Lung (tissue), 16 donors: ENCODE results near the gene SMIM11. TPM values are rescaled to one million over a fixed set of nuclear protein-coding genes. Genes with fewer than 3 reads are reported as not detected.
"Not testable (repeated sequence)": the region's sequence is repeated elsewhere in the genome, so short reads cannot be mapped to it uniquely, and the experiment has no call there.

Experiments
- ATAC-seq: fragments of 200-7000 bp; cut with Tn5 transposase; one replicate; pipeline ENCODE4 v1.9.1; 2020; ENCODE audit warnings: moderate number of reproducible peaks; ENCODE audit not compliant: insufficient read depth, low FRiP score
- DNase-seq, 3 donors: peaks; one replicate each; pipeline ENCODE4 v3.0.0-alpha.2; 2013 to 2017
- H3K27ac ChIP-seq, 2 donors: one replicate each; pipeline ENCODE4 v1.5.1; 2013; ENCODE audit warnings: mild to moderate bottlenecking in 2 of 2, moderate library complexity in 2 of 2, control low read depth in 1 of 2, inconsistent platforms in 1 of 2, low read depth in 1 of 2, low read length in 1 of 2
- H3K27me3 ChIP-seq, 3 donors: one replicate each; pipeline ENCODE4 v1.5.1; 2013; ENCODE audit warnings: low read length in 2 of 3; ENCODE audit not compliant: control insufficient read depth in 3 of 3, insufficient read depth in 3 of 3
- H3K36me3 ChIP-seq, 4 donors: one replicate each; pipeline ENCODE4 v1.5.1; 2013; ENCODE audit warnings: low read length in 4 of 4, mild to moderate bottlenecking in 1 of 4, moderate library complexity in 1 of 4; ENCODE audit not compliant: control insufficient read depth in 4 of 4, insufficient read depth in 4 of 4
- H3K4me1 ChIP-seq, 5 donors: one replicate each; pipeline ENCODE4 v1.5.1; 2013; ENCODE audit warnings: low read length in 5 of 5, mild to moderate bottlenecking in 2 of 5, moderate library complexity in 1 of 5; ENCODE audit not compliant: control insufficient read depth in 5 of 5, insufficient read depth in 5 of 5
- H3K4me3 ChIP-seq: one replicate; pipeline ENCODE4 v1.5.1; 2013; ENCODE audit warnings: mild to moderate bottlenecking, control low read depth, moderate library complexity
- H3K9ac ChIP-seq, 2 donors: one replicate each; pipeline ENCODE4 v1.5.1; 2013; ENCODE audit warnings: low read length in 2 of 2, control low read depth in 1 of 2; ENCODE audit not compliant: insufficient read depth in 1 of 2
- H3K9me3 ChIP-seq, 4 donors: one replicate each; pipeline ENCODE4 v1.5.1; 2013; ENCODE audit warnings: low read length in 3 of 4, mild to moderate bottlenecking in 1 of 4, moderate library complexity in 1 of 4; ENCODE audit not compliant: control insufficient read depth in 4 of 4, insufficient read depth in 3 of 4
- WGBS, 2 donors: extraction: QIAGEN DNeasy Blood & Tissue Kit; methylation state at CpG; one replicate each; pipeline ENCODE4 v1.1.7; 2013; 5-methylcytosine and 5-hydroxymethylcytosine counted together
- long read RNA-seq, 5 donors: transcript quantifications; one replicate each; lab custom pipeline, GENCODE V29; 2026
- polyA plus RNA-seq, 2 donors: library from polyadenylated mRNA; stranded (reverse); fragments of 200-250 nt; gene quantifications; one replicate each; pipeline ENCODE4 v1.2.1, GENCODE V29; 2013
- total RNA-seq, 2 donors: library from RNA; depleted of rRNA in 1 of 2; stranded (reverse); fragments of >200 nt in 1 of 2; gene quantifications; one replicate each; pipeline ENCODE4 v1.2.1, GENCODE V29; 2014 to 2021
- TF ChIP-seq, protein P1 (sequence below): IDR thresholded peaks from 2 replicates; pipeline ENCODE4 v1.5.1; 2012; ENCODE audit warnings: mild to moderate bottlenecking; ENCODE audit errors: control extremely low read depth, extremely low read depth
- donor health status: control.
- donor health status: control.
- donor health status: Bipolar disorder and iron deficiency.
- donor health status: healthy.
- donor health status: DM: yes; HTN: yes; CAD: no.

SMIM11 gene, protein sequence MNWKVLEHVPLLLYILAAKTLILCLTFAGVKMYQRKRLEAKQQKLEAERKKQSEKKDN
- total RNA-seq (1 to 10 TPM; 3.5 to 8.0 TPM), polyA plus RNA-seq (1 to 10 TPM; 5.9 to 7.3 TPM)
- long read RNA-seq, donor 1, partial matches to known transcripts, result 0 of 8 reads
- long read RNA-seq, donor 1, other reads (novel, unspliced or antisense), result 0 of 8 reads
- long read RNA-seq, donor 2, partial matches to known transcripts, result 5 of 9 reads
- long read RNA-seq, donor 2, other reads (novel, unspliced or antisense), result 0 of 9 reads
- long read RNA-seq, donor 3, partial matches to known transcripts, result 0 of 5 reads
- long read RNA-seq, donor 3, other reads (novel, unspliced or antisense), result 0 of 5 reads
- long read RNA-seq, donor 4, partial matches to known transcripts, result 5 of 7 reads
- long read RNA-seq, donor 4, other reads (novel, unspliced or antisense), result 0 of 7 reads
- long read RNA-seq, donor 5, transcript SMIM11A-201 (4 exons, 850 nt), result major isoform, 13 of 22 reads
- long read RNA-seq, donor 5, partial matches to known transcripts, result 7 of 22 reads
- long read RNA-seq, donor 5, other reads (novel, unspliced or antisense), result 0 of 22 reads

- not testable (repeated sequence) for H3K36me3 ChIP-seq, H3K9ac ChIP-seq, H3K9me3 ChIP-seq, H3K27me3 ChIP-seq, DNase-seq, H3K4me3 ChIP-seq, H3K27ac ChIP-seq, H3K4me1 ChIP-seq
- no CpG with 5 or more reads among the region's 49 CpGs for WGBS, 2 donors
- ATAC-seq, result peak; percentile 90
Observed at GRCh38 chr21:34374940-34375618, at the start of gene SMIM11. TSS of gene SMIM11 (plus strand) at chr21:34375507. CDS start at chr21:34379505, 3,998 bp downstream.

- DNase-seq (no peak), ATAC-seq (no peak)
- H3K4me1 ChIP-seq, result peaks cover 0 to 12% (median 0%) of the 10 kb centered on the region in 5 donors
- H3K27ac ChIP-seq, result no peak overlapping the region
- TF ChIP-seq, protein P1, sequence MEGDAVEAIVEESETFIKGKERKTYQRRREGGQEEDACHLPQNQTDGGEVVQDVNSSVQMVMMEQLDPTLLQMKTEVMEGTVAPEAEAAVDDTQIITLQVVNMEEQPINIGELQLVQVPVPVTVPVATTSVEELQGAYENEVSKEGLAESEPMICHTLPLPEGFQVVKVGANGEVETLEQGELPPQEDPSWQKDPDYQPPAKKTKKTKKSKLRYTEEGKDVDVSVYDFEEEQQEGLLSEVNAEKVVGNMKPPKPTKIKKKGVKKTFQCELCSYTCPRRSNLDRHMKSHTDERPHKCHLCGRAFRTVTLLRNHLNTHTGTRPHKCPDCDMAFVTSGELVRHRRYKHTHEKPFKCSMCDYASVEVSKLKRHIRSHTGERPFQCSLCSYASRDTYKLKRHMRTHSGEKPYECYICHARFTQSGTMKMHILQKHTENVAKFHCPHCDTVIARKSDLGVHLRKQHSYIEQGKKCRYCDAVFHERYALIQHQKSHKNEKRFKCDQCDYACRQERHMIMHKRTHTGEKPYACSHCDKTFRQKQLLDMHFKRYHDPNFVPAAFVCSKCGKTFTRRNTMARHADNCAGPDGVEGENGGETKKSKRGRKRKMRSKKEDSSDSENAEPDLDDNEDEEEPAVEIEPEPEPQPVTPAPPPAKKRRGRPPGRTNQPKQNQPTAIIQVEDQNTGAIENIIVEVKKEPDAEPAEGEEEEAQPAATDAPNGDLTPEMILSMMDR, result no peak
- peaks cover 0 to 3% (median 0%) of the 10 kb centered on the region in 4 donors for H3K36me3 ChIP-seq
- H3K4me3 ChIP-seq, result no peak overlapping the region
- no peaks in the 10 kb centered on the region for H3K27me3 ChIP-seq
- H3K9ac ChIP-seq, result no peak overlapping the region
- H3K9me3 ChIP-seq, result no peaks in the 10 kb centered on the region
- WGBS, 2 donors, result 95 to 96% methylated on average over 8 of the region's 8 CpGs
Observed at GRCh38 chr21:34330055-34330454, 45.3 kb upstream of the SMIM11 start.

- WGBS, 2 donors, result 74 to 87% methylated on average over 5 of the region's 5 CpGs
- TF ChIP-seq, protein P1, result no peak
Observed at GRCh38 chr21:34331726-34332125, 43.6 kb upstream of the SMIM11 start.

GRCh38 chr21:34332347-34332746 lies 43.0 kb upstream of the SMIM11 start:
- Histone ChIP-seq H3K9ac (no peak overlapping the region), H3K27me3 (no peaks in the 10 kb centered on the region), H3K9me3 (no peaks in the 10 kb centered on the region), H3K4me3 (no peak overlapping the region), H3K4me1 (peaks cover 0 to 24% (median 6%) of the 10 kb centered on the region in 5 donors), H3K36me3 (peaks cover 0 to 1% (median 0%) of the 10 kb centered on the region in 4 donors), H3K27ac (no peak overlapping the region)
- TF ChIP-seq, protein P1, result no peak
- WGBS, 2 donors, result 97 to 98% methylated on average over 6 of the region's 6 CpGs
- ATAC-seq, result no peak
- DNase-seq, result no peak

More at GRCh38 chr21:34331726-34332125, 43.6 kb upstream of the SMIM11 start:
- no peak overlapping the region for H3K27ac ChIP-seq
- no peak overlapping the region for H3K4me3 ChIP-seq
- peak; percentile 48 to 80 (median 77) for DNase-seq
- H3K27me3 ChIP-seq, result no peaks in the 10 kb centered on the region
- no peak for ATAC-seq
- H3K36me3 ChIP-seq, result peaks cover 0 to 3% (median 0%) of the 10 kb centered on the region in 4 donors
- peaks cover 0 to 18% (median 2%) of the 10 kb centered on the region in 5 donors for H3K4me1 ChIP-seq
- H3K9me3 ChIP-seq, result no peaks in the 10 kb centered on the region
- no peak overlapping the region for H3K9ac ChIP-seq
